Measurements from ENCODE around the gene PLPPR3.
A peak's percentile ranks its signal among the peaks of the same experiment; 100 is the strongest.
"Not testable (repeated sequence)": the region's sequence is repeated elsewhere in the genome, so short reads cannot be mapped to it uniquely, and the experiment has no call there.

PLPPR3 gene

GRCh38 chr19:853614-854220 lies 32.0 kb upstream of the PLPPR3 start:
- not testable (repeated sequence) for DNase-seq

DNA sequence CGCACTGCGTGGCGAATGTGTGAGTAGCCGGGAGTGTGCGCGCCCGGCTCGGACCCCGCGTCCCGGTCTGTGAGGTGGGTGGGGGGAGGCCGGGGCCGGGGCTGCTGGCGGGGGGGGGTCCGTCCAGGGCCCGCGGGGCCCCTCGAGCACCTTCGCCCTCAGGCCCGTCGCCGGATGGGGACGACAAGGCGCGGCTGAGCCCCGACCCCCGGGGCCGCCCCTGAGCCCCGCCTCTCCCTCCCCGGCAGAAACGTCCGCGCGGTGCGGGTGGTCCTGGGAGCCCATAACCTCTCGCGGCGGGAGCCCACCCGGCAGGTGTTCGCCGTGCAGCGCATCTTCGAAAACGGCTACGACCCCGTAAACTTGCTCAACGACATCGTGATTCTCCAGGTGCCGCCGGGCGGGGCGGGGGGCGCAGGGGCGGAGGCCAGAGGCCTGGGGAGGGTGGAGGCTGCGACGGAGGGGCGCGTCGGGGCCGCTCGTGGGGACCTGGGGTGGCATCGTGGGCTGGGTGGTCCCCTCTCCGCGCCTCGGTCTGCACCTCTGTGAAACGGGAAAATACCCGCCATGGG lies 31.3 kb upstream of the PLPPR3 start:
- no peak for DNase-seq

DNA sequence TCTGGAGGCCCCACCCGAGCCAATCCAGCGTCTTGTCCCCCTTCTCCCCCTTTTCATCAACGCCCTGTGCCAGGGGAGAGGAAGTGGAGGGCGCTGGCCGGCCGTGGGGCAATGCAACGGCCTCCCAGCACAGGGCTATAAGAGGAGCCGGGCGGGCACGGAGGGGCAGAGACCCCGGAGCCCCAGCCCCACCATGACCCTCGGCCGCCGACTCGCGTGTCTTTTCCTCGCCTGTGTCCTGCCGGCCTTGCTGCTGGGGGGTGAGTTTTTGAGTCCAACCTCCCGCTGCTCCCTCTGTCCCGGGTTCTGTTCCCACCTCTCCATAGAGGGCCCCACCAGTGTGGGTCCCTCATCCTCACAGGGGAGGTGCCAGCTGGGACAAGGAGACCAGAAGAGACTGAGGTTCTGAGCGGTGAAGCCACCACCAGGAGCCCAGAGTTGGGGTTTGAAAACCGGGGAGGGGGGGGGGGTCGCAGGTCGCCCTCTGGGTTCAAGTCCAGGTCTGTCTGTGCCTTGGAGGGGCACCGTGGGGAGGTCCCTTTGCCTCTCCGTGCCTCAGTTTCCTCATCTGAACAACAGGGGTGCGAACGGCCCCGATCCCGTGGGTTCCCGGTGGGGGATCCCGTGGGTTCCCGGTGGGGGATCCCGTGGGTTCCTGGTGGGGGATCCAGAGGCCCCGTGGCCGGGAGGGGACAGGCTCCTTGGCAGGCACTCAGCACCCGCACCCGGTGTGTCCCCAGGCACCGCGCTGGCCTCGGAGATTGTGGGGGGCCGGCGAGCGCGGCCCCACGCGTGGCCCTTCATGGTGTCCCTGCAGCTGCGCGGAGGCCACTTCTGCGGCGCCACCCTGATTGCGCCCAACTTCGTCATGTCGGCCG lies 30.6 kb upstream of the PLPPR3 start, which contains the start of gene ELANE:
TSS of gene ELANE (plus strand) at position 168 of the 878 bp plus-strand sequence. CDS start at position 194, 26 bp downstream.
- no peak for DNase-seq

- DNase-seq, result no peak
These were observed 29.2 kb upstream of the PLPPR3 start for GRCh38 chr19:850979-851335.

- peak; percentile 74 for DNase-seq
These were observed 28.6 kb upstream of the PLPPR3 start for GRCh38 chr19:850221-850978.

DNA sequence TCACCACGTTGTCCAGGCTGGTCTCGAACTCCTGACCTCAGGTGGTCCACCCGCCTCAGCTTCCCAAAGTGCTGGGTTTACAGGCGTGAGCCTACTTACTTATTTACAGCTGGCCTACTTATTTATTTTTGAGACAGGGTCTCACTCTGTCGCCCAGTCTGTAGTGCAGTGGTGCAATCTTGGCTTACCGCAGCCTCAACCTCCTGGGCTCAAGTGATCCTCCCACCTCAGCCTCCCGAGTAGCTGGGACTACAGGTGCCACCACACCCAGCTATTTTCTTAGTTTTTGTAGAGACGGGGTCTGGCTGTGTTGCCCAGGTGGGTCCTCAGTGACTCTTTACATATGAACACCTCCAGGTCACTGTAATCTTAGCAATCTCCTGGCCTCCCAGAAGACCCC lies 27.4 kb upstream of the PLPPR3 start:
- DNase-seq, result not testable (repeated sequence)

DNA sequence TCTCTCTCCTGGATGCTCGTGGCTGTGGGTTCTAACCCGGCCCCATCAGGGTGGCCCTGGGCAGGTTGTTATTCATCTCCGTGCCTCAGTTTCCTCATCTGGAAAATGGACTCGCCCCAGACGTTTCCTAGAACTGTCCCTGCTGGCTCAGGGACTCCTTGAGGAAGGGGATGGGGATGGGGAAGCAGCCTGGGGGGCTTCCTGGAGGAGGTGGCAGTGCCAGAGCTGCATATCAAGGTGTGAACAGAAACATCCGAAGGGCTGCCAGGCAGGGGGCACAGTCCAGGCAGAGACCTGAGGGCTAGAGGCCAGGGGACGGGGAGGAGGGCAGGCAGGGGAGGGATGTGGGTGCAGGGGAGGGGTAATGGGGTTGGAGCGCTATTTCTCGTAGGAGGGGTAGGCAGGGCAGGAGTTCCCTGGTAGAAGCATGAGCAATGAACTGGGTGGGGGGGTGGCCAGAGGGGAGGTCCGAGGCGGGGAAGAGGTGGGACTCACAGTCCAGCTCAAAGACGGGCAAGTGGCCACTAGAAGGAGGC lies 26.7 kb upstream of the PLPPR3 start:
- DNase-seq, result no peak

- no peak for DNase-seq
These were observed 24.2 kb upstream of the PLPPR3 start for GRCh38 chr19:845707-846521.

DNA sequence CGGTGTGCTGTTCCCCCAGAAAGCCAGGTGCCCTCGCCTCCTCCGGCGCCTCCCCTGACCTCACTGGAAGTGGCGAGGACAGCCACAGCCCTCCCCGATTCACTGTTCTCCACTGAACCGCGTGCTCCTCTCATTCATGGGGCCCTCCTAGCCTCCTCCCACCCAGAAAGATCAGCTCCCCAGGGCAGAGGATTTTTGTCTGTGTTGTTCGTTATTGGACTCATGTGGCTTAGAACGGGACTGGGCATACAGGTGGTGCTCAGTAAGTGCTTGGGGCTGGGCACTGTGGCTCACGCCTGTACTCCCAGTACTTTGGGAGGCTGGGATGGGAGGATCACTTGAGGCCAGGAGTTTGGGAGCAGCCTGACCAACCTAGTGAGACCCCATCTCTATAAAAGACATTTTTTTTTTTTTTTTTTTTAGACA lies 22.8 kb upstream of the PLPPR3 start:
- no peak for DNase-seq

DNA sequence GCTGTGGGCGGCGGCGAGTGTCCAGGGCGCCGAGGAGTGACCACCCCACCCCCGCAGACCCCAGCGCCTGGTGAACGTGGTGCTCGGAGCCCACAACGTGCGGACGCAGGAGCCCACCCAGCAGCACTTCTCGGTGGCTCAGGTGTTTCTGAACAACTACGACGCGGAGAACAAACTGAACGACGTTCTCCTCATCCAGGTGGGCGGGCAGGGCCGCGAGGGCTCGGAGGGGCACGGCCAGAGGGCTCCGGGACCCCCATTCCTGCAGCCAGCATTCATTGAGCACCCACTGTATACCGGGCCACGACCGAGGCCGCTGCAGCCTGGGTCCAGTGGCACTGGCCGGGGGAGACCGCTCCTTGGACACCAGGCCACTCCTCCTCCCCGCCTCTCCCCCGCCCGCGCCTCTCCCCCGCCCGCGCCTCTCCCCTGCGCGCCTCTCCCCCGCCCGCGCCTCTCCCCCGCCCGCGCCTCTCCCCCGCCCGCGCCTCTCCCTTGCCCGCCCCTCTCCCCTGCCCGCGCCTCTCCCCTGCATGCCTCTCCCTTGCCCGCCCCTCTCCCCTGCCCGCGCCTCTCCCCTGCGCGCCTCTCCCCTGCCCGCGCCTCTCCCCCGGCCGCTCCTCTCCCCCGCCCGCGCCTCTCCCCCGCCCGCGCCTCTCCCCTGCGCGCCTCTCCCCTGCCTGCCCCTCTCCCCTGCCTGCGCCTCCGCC lies 22.2 kb upstream of the PLPPR3 start:
- no peak for DNase-seq

DNA sequence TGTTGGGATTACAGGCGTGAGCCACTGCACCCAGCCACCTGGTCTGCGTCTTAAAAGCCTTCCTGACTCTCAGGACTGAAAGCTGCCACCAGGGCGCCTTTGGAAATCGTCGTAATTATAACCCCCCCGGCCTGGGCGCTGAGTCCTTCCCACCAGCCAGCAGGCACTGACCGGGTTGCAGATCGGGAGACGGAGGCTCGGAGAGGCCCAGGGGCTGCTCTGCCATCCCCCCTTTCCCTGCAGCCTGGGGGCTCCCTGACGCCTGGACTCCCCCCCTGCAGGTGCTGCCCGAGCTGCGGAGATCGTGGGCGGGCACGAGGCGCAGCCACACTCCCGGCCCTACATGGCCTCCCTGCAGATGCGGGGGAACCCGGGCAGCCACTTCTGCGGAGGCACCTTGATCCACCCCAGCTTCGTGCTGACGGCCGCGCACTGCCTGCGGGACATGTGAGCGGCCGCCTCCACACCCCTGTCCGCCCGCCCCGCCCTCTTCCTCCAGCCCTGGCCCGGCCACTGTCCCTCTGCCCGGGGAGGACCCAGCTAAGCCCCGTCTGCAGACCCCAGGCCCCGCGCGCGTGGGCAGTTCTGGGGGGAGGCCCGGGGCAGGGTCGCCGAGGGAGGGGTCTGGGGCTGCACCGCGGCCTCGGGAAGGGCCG lies 21.6 kb upstream of the PLPPR3 start:
- DNase-seq, result no peak

GRCh38 chr19:842802-843179 lies 21.0 kb upstream of the PLPPR3 start:
- DNase-seq, result not testable (repeated sequence)

- DNase-seq, result no peak
These were observed 18.9 kb upstream of the PLPPR3 start, which contains the start of gene PRTN3 for GRCh38 chr19:840519-841206. Gene PRTN3 (plus strand): TSS chr19:840999. CDS start chr19:841009, 10 bp downstream.

DNA sequence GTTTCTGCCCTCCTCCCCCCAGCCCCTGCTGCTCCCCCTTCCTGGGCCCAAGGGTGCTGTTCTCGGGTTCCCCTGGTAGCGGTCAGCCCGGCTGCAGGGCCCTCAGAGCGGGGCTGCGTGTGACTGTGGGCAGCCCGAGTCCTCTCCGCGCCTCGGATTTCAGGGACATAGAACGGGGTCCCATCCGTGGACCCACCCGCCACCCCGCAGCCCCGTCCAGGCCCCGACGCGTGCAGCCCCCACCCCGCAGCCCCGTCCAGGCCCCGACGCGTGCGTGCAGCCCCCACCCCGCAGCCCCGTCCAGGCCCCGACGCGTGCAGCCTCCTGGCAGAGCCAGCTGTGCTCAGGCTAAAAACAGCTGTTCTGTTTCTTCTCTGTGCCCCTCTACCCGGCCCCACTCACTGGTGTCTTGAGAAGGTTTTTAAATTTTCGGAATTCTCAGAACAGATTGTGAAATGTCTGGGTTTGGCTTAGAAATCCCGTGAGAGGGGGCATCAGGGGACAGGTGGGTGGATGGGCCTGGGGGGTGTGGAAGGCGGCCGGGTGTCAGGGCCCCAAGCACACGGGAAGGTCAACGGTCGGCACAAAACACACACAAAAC lies 13.6 kb upstream of the PLPPR3 start:
- no peak for DNase-seq

GRCh38 chr19:834216-834615 lies 12.5 kb upstream of the PLPPR3 start:
- DNase-seq, result no peak

DNA sequence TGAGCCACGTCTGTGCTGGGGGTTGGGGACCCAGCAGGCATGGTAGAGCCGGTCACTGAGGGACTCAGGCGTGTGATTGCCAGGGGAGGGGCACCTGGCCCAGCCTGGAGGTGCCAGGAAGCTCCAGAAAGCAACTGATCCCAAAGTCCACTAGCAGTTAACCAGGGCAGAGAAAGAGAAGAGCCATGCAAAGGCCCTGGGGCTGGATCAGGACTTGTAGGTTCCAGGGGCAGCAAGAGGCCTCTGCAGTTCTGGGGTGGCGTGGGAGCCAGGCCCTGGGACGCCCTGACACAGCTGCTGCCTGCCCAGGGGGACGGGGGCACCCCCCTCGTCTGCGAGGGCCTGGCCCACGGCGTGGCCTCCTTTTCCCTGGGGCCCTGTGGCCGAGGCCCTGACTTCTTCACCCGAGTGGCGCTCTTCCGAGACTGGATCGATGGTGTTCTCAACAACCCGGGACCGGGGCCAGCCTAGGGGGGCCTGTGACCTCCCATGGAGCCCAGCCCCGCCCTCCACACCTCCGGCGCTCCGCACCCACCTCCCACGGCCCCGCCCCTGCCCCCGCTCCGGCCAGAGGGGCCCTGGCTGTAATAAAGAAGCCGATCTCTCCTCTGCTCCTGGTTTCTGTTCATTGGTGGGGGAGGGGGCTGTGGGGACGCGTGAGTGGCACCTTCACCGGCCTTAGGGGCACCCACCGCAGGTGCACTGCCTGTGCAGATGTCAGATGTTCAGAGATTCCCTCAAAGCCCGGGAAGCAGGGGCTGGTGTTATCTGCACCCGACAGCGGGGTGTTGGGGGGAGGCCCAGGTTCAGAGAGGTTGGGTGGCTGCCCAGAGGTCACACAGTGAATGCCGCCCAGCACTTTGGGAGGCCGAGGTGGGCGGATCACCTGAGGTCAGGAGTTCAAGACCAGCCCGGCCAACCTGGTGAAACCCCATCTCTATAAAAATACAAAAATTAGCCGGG lies 9.9 kb upstream of the PLPPR3 start:
- DNase-seq, result no peak

DNA sequence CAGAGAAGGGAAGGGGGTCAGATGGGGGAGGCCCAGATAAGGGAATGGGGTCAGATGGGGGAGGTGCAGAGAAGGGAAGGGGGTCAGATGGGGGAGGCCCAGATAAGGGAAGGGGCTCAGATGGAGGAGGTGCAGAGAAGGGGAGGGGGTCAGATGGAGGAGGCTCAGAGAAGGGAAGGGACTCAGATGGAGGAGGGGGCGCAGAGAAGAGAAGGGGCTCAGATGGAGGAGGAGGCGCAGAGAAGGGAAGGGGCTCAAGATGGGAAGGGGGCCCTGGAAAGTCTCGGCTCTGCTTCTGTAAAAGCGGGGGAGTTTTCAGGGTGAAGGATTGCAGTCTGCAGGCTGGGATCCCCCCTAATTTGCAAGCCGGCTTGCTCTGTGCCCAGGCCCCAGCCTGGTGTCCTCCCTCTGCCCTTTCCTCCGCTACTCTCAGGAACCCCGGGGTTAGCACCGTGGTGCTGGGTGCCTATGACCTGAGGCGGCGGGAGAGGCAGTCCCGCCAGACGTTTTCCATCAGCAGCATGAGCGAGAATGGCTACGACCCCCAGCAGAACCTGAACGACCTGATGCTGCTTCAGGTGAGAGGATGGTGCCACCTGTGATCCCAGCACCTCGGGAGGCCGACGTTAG lies 7.5 kb upstream of the PLPPR3 start:
- DNase-seq, result no peak
